NCI-H345 treated with DMSO at 0.1 percent for 48 hours (cell line): ENCODE results near the gene ARSA.

Experiments used
- DNase-seq: peaks from one replicate; lab custom pipeline; 2025; ENCODE audit not compliant: unreplicated experiment; lab: John Stamatoyannopoulos, UW

ARSA gene

DNA sequence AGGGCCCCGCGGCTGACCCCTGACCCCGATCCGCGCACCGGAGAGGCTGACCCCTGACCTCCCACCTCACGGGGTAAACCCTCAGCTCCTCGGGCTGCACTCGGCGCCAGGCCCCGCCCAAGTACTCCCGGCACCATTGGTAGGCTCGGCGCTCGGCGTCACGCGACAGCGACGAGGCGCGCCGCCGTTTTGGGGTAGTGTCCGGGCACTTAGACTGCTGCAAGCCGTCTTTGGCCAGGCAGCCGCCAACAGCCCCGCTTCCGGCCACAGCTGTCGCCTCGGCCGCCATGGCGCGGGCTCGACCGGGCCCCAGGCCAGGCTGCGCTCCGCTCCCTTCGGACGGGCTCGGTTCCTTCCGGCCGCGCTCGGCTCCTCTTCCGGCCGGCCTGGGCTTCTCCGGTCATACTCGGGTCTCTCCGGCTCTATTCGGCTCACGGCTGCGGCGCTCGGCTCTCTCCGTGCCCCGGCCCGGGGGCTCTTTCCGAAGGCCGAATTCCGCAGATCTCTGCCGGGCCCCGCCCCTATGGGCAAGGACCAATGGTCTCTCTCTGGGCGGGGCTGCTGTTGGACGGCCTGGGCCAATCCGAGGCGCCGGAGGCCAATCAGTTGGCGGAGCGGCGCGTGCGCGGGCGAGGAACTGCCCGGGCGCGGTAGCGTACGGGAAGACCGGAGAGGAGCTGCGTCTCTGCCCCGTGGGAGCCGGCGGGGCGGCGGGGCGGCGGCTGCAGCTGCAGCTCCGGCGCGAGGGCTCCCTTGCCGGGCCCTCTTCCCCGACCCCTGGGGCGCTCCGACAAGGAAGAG lies 45.3 kb downstream of the ARSA start, which contains the start of gene CHKB:
CHKB (minus strand) TSS at position 357 of the 801 bp plus-strand sequence; CDS start at position 289, 68 bp downstream.
- peak; percentile 90 for DNase-seq

DNA sequence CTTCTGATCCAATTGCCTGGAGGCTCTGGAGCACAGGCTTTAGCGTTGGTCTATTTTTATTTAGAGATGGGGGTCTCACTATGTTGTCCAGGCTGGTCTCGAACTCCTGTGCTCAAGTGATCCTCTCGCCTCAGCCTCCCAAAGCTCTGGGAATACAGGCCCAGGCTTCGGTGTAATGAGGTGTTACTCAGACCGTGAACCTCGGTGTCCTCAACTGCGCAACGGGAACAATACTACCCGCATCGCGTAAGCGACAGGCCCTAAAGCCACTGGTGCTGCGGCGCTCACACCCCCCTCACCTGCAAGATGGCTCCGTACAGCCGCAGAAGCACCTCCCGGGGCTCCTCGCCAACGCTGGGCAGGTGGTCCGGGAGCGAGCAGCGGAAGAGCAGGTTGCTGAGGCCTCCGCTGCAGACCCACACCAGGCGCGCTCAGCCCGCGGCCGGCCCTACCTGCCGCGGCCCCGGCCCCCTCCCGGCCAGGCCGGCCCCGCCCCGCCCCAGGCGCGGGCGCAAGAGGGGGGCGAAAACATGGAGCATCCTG lies 45.9 kb downstream of the ARSA start:
- no peak for DNase-seq

DNA sequence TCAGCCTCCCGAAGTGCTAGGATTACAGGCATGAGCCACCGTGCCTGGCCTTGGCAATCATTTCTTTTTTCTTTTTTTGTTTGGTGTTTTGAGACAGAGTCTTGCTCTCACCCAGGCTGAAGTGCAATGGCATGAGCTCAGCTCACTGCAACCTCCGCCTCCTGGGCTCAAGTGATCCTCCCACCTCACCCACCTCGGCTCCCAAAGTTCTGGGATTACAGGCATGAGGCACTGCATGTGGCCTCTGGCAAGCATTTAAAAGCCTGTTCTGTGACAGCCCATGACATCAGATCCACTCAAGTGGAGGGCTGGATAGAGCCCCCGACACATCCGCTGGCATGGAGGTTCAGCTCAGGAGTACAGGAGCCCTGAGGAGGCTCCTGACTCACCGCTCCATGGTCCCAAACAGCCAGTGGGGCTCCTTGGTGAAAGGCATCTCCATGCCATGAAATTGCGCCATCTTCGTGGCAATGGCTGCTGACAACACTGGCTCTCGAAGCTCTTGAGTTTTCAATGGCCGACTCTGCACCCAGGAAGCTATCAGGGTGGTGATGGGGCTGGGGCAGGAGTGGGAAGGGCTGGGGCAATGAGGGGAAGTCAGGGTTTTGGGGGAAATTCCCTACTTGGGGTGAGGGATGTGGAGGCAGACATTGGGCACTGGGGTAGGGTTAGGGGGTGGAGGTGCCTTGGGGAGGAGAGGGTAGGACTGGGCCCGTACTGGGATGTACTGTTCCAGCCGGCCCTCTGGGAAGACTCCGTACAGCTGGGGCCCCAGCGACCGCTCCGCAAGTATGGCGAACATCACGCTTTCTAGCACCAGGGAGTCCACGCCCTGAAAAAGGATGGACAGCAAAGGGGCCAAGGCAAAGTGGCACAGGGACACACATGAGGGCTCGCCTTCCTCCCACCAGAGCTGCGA lies 46.7 kb downstream of the ARSA start:
- no peak for DNase-seq

DNA sequence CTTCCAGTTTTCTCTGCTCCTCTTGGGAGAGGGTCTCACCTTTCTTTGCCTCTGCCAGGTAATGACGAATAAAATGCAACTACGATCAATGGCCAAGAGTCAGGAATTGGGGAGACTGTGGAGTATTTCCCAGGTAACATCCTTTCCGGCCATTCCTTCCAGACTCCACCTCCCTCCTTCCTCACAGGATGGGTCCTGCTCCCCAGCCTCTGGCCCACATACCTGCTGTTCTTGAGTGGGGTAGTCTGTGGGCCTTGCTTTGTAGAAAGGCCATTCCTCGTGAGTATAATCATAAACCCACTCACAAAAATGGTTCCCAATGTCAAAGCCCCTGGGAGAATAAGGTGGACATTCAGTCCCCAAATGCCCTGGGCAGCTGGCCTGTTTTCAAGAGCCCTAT lies 48.2 kb downstream of the ARSA start:
- no peak for DNase-seq

DNA sequence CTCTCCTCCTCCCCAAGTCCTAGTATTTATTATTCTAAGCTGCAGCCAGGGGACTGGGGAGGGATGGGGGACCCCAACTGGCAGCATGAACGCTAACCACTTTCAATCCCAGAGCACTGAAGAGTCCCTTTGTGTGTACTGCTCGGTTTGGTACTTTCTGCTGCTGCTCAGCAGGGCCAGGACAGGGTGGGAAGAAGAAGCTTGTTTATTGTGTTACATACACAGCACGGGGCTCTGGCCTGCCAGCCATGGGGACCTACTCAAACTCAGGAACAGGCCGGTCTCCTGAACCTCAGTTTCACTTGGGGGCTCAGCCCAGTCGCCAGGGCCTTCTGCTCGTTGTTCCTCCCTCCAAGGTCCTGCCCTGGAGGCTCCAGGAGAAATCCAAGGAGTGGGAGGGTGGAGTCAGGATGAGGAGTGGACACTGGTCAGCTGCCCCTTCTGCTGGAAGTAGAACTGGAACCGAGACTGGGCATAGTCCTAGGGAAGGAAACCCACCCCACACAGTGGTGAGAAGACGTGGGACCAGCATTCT lies 49.1 kb downstream of the ARSA start:
- DNase-seq, result no peak

DNA sequence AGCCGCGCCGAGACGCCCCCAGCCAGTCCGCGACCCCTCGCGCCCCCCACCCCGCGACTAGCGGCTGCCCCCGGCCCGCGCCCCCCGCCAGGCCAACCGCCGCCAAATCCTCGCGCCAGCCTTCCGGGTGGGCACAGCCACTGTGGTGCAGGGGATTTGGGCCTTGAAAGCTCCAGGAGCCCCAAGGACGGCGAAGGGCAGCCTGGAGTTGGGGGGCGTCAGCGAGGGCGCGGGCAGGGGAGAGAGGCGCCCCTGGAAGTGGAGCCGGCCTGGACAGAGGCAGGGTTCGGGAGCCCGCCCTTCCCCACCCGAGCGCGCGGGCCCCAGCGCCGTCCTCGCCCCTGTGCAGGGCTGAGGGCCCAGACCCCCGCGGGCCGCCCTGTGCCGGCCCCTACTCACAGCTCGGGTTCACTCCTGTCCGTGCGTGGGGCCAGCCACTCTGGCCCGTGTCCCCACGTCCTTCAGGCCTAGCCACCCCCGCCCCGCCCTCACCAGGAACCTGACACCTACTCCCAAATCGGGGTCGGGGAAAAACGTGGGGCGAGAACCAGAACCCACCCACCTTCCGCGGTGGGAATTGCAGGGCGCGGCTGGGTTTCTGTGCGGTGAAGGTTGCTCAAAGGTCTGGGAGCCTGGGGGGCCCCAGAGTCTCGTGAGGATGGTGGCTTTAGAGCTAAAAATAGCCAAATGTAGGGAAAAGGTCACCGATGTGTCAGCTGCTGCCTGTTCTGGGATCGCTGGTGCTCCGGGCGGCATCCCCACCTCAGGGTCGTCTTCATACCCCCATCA lies 49.8 kb downstream of the ARSA start, which contains the start of gene CPT1B:
CPT1B (minus strand) TSS at position 441 of the 789 bp plus-strand sequence. CDS start 512 bp downstream, outside the sequence.
- no peak for DNase-seq

DNA sequence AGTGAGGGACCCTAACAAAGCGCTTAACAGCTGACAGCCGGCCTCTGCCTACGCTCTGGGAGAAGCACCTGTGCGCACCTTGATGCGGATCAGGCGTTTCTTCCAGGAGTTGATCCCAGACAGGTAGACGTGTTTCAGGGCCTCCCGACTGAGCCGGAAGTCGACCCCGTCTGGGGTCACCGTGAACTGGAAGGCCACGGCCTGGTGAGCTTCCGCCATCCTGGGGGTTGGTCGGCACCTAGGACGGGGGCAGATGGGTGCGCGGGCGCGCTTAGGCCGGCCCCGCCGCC lies 50.3 kb downstream of the ARSA start:
- DNase-seq, result no peak

DNA sequence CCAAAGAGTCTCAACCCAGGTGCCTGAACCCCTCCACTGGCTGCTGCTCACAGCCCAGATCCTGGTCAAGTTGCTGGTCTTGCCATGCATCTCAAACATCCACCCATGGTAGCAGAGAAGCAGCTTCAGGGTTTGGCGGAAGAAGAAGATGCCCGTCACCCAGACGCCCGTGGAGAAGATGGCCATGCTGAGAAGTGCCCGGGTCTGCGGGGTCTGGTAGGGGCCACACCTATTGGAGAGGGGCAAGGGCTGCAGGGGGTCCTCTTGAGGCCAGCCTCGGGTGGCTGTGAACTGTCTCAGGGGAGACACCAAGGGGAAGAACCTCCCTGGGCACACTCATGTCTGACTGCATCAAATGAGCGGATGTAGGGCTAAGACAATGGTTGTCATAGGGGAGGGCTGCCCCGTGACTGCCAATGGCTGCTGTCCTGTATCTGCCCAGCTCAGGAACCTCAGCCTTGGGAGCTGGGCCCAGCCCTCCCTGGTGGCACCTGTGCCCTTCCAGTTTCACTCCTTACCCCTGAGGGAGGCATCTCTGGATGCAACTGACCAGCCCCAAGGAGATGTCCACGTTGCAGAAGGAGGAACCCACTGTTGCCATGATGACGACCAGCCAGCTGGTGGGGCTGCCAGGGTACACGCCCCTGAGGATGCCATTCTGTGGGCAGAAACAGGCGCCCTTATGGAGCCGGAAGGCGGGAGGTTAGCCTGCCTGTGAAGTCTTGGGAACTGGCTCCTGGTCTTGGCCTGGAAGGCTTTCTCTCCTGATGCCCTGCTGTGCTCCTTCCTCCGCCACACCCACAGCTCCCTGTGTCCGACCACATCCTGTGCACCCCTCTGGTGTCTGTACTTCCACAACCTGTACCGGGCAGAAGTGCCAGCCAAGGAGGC lies 50.9 kb downstream of the ARSA start:
- no peak for DNase-seq

DNA sequence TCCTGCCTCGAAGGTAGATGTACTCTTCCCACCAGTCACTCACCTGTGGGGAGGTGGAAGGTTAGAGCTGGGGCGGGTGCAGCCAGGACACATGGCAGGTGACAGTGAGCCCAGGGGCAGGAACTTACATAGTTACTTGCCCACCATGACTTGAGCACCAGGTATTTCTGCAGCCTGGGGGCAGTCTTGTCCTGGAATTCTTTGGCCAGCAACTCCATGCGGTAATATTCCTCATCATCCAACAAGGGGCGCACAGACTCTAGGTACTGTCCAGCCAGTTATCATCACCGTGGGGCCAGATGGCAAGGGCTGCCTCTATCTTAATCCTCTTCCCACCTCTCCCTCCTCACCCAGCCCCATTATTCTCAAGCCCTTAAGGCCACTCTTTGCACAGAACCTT lies 51.9 kb downstream of the ARSA start:
- DNase-seq, result no peak

DNA sequence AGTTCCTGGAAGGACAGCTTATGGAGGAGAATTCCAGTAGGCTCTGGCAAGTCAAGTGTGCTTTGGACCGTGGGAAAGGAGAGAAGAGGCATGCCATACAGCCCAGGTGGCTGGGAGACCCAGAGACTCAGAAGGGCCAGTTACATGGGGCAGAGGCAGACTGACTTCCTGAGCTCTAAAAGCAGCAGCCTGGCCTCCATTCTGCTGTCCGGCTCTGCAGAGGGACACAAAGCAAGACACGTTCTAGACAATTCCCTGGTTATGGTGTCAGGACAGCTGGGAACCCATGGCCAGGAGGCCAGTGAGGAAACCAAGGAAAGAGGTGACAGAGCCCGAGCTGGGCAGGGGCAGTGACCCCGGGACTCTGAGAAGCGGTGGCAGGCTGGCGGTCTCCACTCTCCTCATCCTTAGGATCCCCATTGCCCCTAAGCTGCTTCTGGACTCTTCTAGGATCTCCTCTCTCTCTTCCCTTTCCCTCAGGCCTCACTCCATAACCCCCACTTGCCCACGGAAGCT lies 52.5 kb downstream of the ARSA start:
- no peak for DNase-seq
